Activated B cell treated with CpG ODN at 0.5 μM for 24 hours (primary cell): ENCODE results near the gene RFX2. TPM values are rescaled to one million over a fixed set of nuclear protein-coding genes. Genes with fewer than 3 reads are reported as not detected.

Experiments
- ATAC-seq: fragments of 200-7000 bp; cut with Tn5 transposase; one replicate; pipeline ENCODE4 v1.10.0; 2021; ENCODE audit warnings: low read depth, mild to moderate bottlenecking, moderate library complexity
- CTCF ChIA-PET: fragments of 350-600 bp; sonication (Branson Sonifier 250); formaldehyde crosslinking; loops from one replicate; lab custom pipeline; 2021; ENCODE audit warnings: antibody characterized with exemption; lab: Charles Lee
- POLR2A ChIA-PET: fragments of 350-600 bp; sonication (Branson Sonifier 250); formaldehyde crosslinking; loops from one replicate; lab custom pipeline; 2021; ENCODE audit warnings: antibody characterized with exemption; lab: Charles Lee
- DNase-seq: peaks from one replicate; pipeline ENCODE4 v3.0.0; 2022
- H3K27ac Mint-ChIP-seq: one replicate; pipeline ENCODE4 v1.8.0; 2020; ENCODE audit warnings: mixed read lengths
- H3K27me3 Mint-ChIP-seq: one replicate; pipeline ENCODE4 v1.8.0; 2021; ENCODE audit warnings: mixed read lengths
- H3K36me3 Mint-ChIP-seq: one replicate; pipeline ENCODE4 v1.8.0; 2021; ENCODE audit warnings: low read depth, mixed read lengths
- H3K4me1 Mint-ChIP-seq: one replicate; pipeline ENCODE4 v1.8.0; 2021; ENCODE audit warnings: mixed read lengths
- H3K4me3 Mint-ChIP-seq: one replicate; pipeline ENCODE4 v1.8.0; 2020; ENCODE audit warnings: mild to moderate bottlenecking, mixed read lengths
- H3K9me3 Mint-ChIP-seq: one replicate; pipeline ENCODE4 v1.8.0; 2020; ENCODE audit warnings: mixed read lengths
- CTCF ChIP-seq: fragments of 200-600 bp; IDR thresholded peaks from one replicate; pipeline ENCODE4 v1.8.0; 2022; ENCODE audit warnings: antibody characterized with exemption, mild to moderate bottlenecking
- intact Hi-C: fragments of 100-400 bp; cut with micrococcal nuclease; formaldehyde crosslinking; loops from one replicate; pipeline ENCODE4 v1.15.1; 2024
- total RNA-seq: library from RNA; stranded (reverse); gene quantifications from 2 replicates; pipeline ENCODE4 v1.2.3, GENCODE V29; 2022

RFX2 gene
- total RNA-seq, 1 donor from 2014 or later = 7.0 TPM

GRCh38 chr19:6000228-6000847 lies 110.0 kb downstream of the RFX2 start:
- Mint-ChIP-seq H3K27me3 (no peaks in the 10 kb centered on the region), H3K27ac (no peak overlapping the region), H3K4me3 (no peak overlapping the region), H3K4me1 (no peaks in the 10 kb centered on the region), H3K36me3 (no peaks in the 10 kb centered on the region), H3K9me3 (peaks cover 3% of the 10 kb centered on the region)
- ChIA-PET CTCF (interaction anchor here (0.9 kb wide), 1 partner anchor 23 kb away, joined by 3 read pairs; no protein-coding TSS in a partner anchor), POLR2A (no interaction called here)
- ATAC-seq (no peak), DNase-seq (no peak)
- intact Hi-C loops = no loop called here
- TF ChIP-seq CTCF = no peak

DNA sequence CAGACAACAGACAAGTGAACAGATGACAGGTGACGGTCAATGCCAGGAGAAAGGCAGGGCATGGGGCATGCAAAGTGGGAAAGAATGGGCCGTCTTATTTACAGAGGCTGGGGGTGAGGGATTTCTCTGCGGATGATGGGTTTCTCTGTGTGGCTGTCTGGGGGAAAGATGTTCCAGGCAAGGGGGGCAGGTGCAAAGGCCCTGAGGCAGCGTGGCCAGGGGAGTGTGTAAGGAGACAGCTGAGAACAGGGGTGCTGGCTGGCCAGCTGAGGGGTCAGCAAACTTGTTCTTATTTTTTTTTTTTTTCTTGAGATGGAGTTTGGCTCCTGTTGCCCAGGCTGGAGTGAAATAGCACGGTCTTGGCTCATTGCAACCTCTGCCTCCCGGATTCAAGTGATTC lies 110.6 kb downstream of the RFX2 start:
- Mint-ChIP-seq H3K9me3 (peaks cover 3% of the 10 kb centered on the region), H3K36me3 (no peaks in the 10 kb centered on the region), H3K4me3 (no peak overlapping the region), H3K4me1 (no peaks in the 10 kb centered on the region), H3K27ac (no peak overlapping the region), H3K27me3 (no peaks in the 10 kb centered on the region)
- TF ChIP-seq CTCF = no peak
- ChIA-PET CTCF (no interaction called here), POLR2A (no interaction called here)
- intact Hi-C loops = no loop called here
- no peak for DNase-seq
- ATAC-seq = no peak

DNA sequence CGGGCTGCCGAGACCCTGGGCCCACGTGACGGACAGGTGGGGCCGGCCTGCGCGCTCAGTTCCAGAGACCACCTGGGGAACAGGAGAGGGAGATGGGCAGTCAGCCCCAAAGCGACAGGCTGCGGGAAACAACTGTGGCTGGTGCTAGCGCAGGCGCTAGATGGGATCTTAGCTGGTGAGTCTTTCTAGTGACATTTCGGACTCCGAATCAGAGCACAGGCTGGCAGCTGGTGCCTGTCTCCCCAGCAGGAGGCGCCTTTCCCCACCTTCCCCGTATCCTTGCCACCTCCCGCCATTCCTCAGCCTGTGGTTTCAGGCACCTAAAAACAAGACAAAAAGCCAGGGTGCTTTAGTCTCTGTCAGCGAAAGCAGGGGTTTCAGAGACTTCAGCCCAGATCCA lies 112.9 kb downstream of the RFX2 start:
- peaks cover 3% of the 10 kb centered on the region for H3K9me3 Mint-ChIP-seq
- ChIA-PET POLR2A (no interaction called here), CTCF (no interaction called here)
- H3K4me3 Mint-ChIP-seq = no peak overlapping the region
- intact Hi-C loops = no loop called here
- ATAC-seq = no peak
- no peak overlapping the region for H3K27ac Mint-ChIP-seq
- no peak for DNase-seq
- peaks cover 7% of the 10 kb centered on the region for H3K4me1 Mint-ChIP-seq
- no peaks in the 10 kb centered on the region for H3K27me3 Mint-ChIP-seq
- H3K36me3 Mint-ChIP-seq = no peaks in the 10 kb centered on the region
- no peak for TF ChIP-seq CTCF

DNA sequence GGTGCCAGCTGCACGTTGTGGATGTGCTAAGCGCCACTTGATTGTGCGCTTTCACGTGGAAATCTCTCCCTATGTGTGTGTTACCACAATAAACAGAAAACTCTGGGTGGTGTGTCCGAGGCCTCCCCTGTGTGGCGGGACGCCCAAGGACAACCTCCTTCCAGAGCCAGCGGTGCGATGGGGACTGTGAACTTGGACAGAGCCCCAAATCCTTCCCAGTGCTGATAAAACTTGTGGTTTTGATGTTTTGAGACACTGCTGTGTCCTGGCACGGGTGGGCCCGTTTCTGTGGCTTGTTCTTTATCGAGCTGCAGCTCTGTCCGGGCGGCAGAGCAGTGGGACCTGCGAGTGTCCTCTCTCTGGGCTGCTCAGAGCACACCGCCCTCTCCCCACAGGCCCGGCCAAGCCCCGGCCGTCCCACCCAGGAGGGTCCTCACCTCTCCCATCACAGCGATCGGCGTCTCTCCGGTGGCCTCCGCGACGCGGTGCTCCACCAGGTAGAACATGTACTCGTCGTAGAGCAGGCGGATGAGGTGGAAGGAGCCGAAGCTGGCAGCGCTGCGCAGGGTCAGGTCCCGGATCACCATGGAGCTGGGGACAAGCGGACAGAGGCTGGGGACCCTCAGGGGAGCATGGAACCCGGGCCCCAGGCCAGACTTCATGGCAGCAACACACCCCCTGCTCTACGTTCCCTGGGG lies 113.5 kb downstream of the RFX2 start:
- CTCF ChIA-PET = no interaction called here
- no peaks in the 10 kb centered on the region for H3K27me3 Mint-ChIP-seq
- intact Hi-C loops = no loop called here
- ATAC-seq (no peak), DNase-seq (no peak)
- H3K4me3 Mint-ChIP-seq = no peak overlapping the region
- H3K27ac Mint-ChIP-seq = no peak overlapping the region
- H3K9me3 Mint-ChIP-seq = peaks cover 3% of the 10 kb centered on the region
- no peaks in the 10 kb centered on the region for H3K36me3 Mint-ChIP-seq
- POLR2A ChIA-PET = no interaction called here
- peaks cover 11% of the 10 kb centered on the region for H3K4me1 Mint-ChIP-seq
- TF ChIP-seq CTCF = no peak

DNA sequence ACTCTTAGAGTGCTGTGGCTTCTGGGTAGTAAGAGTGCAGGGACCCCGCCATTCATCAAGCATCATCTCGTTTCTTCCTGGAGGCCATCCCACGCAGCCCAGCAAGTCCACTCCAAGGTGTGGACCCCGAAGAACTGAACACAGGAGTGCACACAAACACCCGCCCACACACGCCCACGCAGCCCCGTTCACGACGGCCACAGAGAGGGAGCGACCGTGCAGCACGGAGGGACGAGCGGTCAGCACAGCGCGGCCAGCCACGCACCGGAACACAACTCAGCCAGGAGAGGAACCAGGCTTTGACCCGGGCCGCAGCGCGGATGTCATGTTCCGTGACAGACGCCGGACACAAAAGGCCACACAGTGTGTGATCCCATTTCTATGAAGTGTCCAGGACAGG lies 114.2 kb downstream of the RFX2 start:
- DNase-seq (no peak), ATAC-seq (no peak)
- H3K36me3 Mint-ChIP-seq = no peaks in the 10 kb centered on the region
- no peak overlapping the region for H3K4me3 Mint-ChIP-seq
- ChIA-PET POLR2A (no interaction called here), CTCF (no interaction called here)
- peaks cover 3% of the 10 kb centered on the region for H3K9me3 Mint-ChIP-seq
- no peak overlapping the region for H3K27ac Mint-ChIP-seq
- intact Hi-C loops = no loop called here
- no peak for TF ChIP-seq CTCF
- peaks cover 15% of the 10 kb centered on the region for H3K4me1 Mint-ChIP-seq
- H3K27me3 Mint-ChIP-seq = no peaks in the 10 kb centered on the region
